ENCODE results near the gene CHST11.
A peak's percentile ranks its signal among the peaks of the same experiment; 100 is the strongest.
"Not testable (repeated sequence)": the region's sequence is repeated elsewhere in the genome, so short reads cannot be mapped to it uniquely, and the experiment has no call there.

CHST11 gene

DNA sequence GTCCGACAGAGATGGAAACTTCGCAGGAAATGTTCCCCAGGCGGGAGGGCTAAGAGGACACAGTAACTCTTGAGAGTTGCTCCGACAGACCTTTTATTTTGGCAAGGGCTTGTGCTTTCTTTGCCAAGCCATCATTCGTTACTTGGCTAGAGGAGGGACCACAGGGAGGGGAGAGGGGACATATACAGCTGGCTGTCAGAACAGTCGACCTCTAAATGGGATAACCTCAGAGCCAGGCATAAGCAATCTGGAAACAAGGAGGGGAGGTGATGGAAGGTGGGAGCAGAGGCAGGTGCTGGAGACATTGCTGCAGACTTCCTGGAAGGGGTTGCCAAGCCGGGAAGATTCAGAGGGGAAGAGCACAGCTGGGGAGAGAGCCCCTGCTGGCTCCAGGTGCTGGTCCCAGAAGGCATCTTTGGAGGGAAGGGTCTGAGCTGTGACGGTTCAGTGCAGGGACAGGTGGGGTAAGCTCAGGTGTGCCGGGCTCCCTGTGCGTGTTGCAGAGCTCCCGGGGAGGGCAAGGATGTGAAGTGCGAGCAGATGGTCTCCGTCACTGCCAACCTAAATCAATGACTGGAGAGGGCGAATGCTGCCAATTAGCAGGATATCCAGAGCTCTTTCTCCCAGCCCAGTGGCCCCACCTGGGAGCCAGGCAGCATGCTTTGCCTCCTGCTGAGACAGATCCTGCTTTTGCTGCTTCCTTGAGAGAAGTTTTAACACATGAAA lies 50.1 kb downstream of the CHST11 start:
- DNase-seq = no peak

DNA sequence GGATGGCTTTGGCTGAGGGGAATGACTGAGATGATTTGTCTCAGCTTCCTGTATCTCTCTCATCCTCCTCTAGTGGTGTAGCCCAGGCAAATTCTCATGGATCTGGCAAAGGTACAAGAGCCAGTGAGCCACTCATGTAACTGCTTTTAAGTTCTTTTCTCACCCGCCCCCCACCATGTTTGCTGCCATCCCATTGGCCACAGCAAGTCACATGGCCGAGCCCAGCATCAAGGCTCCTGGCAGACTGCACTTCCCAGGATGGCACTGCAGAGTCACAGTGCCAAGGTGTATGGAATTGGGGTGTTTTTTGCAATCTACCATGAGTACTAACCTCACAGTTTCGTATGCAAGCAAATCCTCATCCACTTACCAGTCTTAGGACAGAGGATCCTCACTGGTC lies 50.9 kb downstream of the CHST11 start:
- no peak for DNase-seq

DNA sequence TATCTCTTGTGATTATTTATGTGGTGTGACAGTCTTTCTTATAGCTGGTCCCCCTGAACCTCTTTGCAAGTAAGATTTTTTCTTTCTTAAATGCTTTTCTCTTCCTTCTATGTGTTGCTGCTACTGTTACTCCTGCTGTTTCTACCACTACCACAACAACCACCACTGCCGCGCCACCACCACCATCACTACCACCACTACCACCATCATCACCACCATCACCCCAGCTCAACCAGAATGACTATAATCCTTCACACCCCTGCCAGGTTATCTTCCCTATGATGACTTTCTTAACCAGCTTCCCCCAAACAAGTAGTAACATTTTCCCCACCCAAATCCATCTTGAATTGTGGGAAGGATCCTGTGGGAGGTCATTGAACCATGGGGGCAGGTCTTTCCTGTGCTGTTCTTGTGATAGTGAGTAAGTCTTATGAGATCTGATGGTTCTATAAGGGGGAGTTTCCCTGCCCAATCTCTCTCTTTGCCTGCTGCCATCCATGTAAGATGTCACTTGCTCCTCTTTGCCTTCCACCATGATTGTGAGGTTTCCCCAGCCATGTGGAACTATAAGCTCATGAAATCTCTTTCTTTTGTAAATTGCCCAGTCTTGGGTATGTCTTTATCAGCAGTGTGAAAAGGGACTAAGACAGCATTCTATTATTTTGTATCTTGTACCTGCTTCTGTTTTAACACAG lies 52.2 kb downstream of the CHST11 start:
- DNase-seq = peak in 1 of 2 donors; percentile 23

DNA sequence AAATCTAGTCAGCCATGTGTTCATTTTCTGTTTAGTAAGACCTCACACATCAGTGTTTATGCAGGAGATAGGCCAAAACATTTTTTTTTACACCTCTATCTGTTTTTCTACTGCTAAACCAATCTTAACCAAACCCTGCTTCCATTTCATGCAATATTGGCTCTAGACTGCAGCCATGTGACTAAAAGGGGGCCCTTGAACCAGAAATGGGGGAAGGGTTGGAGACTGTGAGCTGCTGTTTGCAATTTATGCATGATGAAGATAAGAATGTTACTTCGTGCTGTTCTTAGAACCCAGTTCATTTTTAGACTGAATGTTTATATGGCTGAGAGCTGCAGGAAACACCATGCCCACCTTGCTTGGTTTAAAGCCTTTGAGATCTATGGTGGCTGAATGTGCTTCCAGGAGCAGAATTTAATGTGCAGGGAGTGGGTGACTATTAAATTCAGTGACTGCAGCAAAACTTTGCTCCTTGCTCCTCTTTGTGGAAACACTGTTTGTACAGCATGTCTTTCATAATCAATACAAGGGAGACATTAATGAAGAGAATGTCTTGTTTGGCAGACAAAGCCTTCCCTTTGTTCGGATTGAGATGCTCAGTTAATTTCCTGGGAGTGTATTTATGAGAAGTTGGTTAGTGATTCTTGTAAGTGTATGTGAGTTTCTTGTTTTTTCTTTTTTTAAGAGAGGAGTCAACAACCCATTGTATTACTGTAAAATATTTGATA lies 53.6 kb downstream of the CHST11 start:
- DNase-seq = no peak

DNA sequence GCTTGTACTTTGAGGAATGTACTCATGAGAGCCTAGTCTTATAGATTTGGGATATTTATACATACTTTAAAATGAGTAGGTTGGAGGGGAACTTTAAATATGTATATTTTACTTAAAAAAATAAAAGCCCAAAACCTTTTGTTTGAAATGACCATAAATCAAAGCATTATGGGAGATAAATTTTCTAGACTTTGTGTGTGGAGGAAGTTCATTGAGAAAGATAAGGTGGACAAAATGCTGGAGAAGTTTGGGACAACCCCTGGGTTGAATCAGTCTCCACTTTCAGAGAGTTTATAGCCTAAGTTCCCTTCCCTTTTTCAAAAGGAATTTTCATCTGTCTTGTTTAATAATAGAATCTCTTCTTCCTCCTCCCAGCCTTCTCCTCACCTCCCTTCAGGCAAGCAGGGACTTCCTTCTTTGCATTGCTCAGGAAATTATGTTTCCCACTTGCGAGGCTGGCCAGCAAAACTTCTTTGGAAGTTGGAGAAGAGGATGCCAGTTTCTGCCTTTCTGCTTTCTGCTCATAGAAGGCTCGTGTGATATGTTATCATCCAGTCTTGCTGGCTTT lies 54.2 kb downstream of the CHST11 start:
- peak; percentile 17 to 29 for DNase-seq

DNA sequence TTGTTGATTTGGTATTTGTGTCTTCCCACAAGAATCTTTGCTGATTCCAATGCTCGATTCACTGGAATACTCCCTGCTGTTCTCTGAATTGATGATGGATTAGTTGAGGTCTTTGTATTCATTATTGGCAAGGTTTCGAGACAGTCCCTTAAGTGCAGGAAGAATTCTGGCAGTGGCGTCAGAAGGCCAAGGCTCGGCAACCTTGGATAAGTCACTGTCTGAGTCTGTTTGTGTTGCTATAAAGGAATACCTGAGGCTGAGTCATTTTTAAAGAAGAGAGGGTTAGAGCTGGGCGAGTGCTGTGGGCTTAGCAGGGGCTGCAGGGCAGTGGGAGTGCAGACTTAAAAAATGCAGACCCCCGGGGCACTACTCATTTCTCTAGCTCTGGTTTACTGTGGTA lies 56.9 kb downstream of the CHST11 start:
- no peak for DNase-seq

DNA sequence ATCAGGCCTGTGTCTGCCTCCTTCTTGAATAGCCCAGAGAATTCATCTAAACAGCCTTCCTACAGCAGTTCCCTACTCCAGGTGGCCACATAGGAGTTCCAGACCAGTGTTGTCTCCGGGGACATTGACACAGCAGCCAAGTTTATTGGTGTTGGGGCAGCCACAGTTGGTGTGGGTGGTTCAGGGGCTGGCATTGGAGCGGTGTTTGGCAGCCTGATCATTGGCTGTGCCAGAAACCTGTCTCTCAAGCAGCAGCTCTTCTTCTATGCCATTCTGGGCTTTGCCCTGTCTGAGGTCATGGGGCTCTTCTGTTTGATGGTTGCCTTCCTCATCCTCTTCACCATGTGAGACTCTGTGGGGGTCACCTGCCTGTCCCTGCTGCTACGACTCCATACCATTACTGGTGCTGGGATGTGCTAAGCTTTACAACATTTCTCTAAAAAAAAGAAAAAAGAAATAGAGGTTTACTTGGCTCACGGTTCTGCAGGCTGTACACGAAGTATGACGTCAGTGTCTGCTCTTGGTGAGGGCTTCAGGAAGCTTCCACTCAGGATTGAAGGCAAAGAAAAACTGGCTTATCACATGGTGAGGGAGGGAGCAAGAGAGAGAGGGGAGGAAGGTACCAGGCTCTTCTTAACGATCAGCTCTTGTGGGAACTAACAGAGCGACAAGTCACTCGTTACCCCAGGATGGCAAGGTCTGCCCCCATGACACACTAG lies 57.5 kb downstream of the CHST11 start:
- DNase-seq = no peak

DNA sequence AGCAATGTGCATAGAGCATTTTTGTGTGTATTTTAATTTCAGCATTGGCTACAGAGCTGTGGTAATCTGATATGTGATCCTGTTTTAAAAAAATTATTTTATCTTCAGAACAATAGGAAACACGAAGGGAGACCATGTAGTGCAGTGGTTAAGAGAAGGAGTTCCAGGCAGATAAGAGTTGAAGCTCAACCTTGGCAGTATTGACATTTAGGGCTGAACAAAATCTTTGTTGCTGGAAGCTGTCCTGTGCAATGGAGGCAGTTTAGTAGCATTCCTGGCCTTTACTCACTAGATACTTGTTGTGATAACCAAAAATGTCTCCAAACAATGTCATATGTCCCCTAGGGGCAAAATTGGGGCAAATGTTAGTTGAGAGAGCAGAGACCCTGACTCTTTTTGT lies 59.2 kb downstream of the CHST11 start:
- DNase-seq = no peak

DNA sequence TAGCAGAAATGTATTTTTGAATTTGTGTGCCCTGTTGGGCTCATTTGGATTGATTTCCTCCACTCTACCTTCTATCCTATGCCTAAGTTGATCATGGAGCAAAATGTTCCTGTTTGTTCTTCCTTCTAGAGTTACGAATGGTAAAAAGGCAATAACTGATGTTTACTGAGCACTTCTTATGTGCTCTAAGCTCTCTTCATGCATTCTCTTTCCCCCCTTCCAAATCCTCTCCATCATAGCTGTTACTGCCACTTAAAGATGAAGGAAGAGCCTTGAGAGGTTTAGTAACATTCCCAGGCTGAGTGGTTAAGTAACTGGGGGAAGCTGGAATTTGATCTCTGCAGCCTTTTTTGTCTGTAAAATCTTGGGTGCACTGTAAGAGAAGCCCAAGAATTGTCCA lies 60.1 kb downstream of the CHST11 start:
- DNase-seq = no peak

DNA sequence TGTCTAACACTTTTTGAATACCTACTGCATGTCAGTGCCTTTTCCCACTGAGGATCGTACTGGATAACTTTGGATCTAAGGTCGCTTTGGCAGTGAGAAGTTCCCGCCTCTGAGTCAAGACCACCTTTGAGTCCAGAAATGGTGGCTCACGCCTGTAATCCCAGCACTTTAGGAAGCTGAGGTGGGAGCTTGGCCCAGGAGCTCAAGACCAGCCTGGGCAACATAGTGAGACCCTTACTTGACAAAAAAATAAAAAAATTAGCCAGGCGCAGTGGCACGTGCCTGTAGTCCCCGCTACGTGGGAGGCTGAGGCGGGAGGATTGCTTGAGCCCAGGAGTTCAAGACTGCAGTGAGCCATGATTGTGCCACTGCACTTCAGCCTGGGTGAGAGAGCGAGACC lies 61.1 kb downstream of the CHST11 start:
- DNase-seq = no peak

DNA sequence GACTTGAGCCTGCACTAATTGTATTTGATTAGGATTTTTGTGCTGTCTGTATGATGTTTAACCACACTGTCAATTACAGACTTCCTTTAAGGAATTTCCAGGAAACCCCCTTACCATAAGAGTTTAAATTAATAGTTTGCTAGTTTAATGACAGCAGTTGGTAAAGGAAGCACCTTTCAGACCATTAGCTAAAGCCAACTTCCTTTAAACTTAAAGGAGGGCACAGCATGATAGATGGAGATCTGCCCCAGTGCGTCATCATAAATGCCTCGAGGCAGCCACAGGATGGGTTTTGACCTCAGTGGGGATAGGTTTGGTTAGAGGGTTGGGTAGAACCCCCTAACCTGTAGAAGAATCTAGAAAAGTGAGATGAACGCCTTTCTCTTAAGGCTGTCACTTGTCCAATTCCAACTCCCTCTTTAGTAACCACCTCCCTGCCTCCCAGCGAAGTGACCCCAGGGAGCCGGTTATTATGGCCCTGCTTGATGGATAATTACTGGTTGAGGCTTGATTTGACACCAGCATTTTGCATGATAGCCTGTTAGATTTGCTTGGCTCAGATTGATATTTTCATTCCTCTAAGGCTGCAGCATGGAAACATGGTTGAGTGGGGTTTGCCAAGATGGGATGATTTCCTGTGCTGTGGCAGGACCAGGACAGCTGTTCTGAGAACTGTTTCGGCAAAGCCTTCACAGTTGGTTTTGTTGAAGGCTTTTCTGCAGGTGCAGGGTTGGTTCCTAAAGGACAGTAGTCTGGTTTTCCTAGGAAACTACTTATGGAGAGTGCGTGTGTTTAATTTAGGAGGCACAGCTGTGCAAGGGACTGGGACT lies 62.7 kb downstream of the CHST11 start:
- DNase-seq = no peak

DNA sequence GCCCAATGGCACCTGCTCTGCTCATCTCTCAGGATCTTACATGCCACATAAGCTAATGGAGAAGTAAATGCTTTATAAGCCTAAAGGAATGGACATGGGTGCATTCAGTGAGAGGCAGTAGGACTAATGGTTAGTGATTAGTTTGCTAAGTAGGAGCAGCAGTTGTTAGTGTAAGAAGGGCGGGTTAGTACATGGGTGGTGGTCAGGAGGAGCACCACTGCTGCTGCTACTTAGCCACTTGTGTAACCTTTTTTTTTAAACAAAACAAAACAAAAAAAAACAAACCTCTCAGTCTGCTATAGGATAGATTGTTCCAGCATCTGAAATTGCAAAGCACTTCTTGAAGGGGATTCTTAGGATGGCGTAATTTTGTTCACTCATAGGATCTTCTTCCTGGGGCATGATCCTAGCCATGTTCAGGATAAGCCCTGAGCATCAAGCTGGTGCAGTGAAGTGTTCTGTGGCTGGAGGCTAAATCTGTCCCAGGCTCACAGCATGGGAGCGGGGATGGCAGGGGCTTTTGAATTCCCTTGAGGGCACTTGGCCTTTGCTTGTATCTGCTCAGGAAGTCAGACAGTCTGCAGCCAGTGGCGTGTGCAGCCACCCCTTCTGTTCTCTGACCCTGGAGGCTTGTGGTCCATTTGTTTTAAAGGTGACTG lies 63.6 kb downstream of the CHST11 start:
- no peak for DNase-seq

DNA sequence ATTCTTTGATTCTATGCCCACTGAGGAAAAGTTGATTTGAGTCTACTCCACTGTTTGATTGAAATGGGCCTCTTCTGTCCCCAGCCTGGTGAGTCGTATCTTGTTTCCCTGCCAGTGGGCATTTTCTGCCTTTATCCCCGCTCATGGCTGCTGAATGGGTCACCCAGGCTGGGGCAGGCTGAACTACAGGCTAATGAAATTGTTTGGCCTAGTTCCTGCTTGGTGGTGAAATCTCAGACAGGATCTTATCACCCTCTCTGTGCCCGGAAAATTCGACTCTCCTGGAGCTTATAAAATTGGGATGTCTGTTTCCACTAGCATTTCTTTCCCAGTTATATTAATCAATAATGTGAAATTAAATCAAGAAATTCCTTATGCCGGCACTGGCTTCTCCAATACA lies 65.0 kb downstream of the CHST11 start:
- DNase-seq = no peak

DNA sequence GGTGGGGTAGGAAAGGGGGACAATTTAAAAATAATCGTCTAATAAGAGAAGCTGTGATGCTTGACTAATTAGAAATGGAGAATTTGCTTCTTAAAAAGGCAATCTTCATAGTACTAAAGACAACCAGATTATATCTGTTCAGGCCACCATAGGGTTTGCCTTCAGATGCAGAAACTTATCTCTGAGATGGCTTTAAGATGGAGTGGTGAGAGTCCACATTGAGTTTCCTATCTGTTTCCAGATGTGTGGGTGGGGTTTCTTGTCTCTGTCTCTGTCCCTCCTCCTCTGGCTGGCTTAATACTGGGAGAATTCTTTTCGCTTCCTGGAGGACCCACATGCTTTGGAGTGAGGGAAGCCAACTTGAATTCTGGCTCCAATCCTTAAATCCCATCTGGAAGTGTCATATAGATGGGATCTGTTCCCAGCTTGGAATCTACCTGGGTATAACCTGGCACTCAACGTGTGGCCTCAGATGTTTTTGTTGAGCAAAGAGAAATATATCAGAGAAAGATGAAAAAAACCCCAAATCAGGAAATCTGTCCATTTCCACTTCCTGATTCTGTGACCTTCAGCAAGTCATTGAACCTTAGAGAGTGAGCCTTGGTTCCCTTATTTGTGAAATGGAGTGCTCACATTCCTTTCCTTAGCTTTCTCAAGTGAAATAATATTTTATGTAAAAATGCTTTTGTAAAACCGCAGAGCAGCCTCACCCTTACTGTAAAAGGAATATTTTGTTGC lies 66.4 kb downstream of the CHST11 start:
- DNase-seq = peak; percentile 48 to 50

DNA sequence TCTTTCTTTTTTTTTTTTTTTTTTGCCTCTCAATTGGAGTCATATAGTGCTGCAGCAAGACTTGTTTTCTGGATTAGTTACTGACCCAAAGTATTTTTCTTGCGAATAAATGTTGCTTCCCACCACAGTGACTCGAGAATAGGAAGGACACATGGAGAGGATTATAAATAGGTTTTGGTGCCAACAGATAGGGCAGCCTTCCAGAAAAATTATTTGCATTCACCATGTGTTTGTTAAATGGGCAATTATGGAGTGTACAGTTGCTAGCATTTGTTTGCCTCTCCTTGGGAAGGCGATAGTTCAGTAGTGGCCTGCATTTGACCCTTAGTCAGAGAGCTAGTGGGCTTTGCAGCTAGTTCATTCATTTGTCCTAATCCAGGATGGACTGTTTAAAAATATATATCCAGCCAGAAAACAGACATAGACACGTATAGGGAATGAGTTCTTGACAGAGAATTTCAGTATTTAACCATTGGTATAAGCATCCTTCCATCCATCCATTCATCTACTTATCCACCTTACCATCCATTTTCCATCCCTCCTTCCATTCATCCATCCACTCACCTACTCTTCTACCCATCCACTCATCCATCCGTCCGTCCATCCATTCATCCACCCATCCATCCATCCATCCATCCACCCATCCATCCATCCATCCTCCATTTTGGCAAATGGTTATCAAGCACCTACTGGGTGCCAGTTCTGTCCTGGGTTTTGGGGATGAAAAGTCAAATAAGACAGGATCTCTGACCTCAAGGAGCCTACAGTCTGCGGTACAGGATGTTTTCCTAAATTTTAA lies 67.5 kb downstream of the CHST11 start:
- DNase-seq = no peak

DNA sequence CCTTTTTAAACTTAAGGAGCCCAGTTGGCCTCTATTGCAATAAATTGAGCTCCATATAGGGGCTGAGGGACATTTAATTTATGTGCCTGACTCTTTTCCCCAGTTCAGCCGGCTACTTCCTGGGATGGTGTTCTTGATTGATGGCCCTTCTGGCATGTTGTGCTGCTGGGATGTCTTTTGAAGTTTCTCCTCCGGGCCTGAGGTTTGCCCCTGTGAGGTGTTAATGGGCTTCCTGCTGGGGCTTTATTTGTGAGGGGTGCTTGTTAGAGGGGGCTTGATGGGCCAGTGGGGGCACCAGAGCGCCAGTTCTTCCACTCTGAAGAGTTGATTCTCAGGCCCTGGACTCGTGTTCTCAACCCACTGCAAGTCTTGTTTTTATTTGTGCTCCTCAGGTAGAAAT lies 69.6 kb downstream of the CHST11 start:
- DNase-seq = no peak

DNA sequence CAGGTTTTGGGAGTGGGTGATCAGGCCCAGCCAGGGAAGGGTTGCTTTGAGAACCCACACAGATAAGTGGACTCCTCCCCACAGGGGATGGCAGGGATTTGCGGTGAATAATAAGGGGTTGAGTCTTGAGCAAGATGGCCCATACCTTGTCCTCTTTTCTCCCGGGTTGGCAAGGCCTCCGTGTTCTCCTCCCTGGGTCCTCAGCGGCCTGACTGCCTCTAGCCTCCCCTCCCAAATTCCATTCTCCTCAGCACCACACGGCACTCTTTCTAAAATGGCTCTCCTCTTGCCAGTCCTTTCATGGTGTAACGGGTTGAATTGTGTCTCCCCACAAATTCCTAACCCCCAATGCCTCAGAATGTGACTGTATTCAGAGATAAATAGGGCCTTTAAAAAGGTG lies 70.0 kb downstream of the CHST11 start:
- DNase-seq = no peak

DNA sequence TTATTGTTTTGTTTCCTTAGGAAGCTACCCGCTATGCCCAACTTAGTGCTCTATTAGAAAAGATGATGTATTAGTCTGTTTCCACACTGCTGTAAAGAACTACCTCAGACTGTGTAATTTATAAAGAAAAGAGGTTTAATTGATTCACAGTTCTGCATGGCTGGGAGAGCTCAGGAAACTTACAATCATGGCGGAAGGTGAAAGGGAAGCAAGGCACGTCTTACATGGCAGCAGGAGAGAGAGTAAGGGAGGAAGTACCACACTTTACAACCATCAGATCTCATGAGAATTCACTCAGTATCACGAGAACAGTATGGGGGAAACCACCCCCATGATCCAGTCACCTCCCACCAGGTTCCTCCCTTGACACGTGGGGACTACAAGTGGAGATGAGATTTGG lies 70.9 kb downstream of the CHST11 start:
- not testable (repeated sequence) for DNase-seq

DNA sequence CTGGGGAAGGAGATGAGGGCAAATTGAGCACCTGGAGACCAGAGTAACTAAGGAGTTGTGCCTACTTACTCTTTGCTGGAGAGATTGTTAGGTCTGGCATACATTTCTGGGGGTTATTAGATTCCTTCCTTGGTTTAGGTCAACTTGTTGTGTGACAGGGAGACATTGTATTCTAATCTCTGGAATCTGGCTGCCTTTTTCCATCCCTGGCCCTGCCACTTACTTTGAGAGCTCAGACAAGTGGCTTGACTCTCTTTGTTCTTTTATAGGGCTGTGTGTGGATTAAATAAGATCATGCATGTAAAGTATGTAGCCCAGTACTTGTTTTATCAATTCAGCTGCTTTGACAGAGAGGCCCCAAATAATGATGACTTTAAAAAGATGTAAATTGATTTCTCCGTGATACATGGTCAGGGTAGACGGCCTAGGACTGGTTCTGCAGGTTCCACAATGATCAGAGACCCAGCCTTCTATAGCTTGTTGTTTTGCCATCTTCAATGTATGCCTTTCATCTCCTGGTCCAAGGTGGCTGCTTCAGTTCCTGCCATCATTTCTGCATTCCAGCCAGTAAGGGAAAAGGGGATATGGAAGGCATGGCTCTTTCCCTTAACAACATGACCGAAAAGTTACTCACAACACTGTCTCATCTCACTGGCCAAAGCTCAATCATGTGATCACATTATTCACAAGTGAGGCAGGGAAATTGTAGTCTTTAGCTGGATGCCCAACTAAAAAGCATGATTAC lies 72.6 kb downstream of the CHST11 start:
- no peak for DNase-seq
